SK-N-SH treated with all-trans-retinoic acid at 6 μM for 48 hours (cell line): ENCODE measurements around the gene ERFE.

Experiments
- ESRRG ChIP-seq: fragments of 250-450 bp; sonication (Bioruptor Pico); IDR thresholded peaks from 2 replicates; pipeline ENCODE4 v1.6.1; 2021; ENCODE audit warnings: mild to moderate bottlenecking
- PPARA ChIP-seq: fragments of 250-450 bp; sonication (Bioruptor Pico); IDR thresholded peaks from 2 replicates; pipeline ENCODE4 v1.5.0; 2020; ENCODE audit warnings: mild to moderate bottlenecking, borderline replicate concordance
- SNAI2 ChIP-seq: fragments of 250-450 bp; sonication (Bioruptor Pico); IDR thresholded peaks from 2 replicates; pipeline ENCODE4 v1.5.0; 2020; ENCODE audit warnings: mild to moderate bottlenecking, moderate library complexity
- TOX ChIP-seq: fragments of 250-450 bp; sonication (Bioruptor Pico); IDR thresholded peaks from 2 replicates; pipeline ENCODE4 v1.8.0; 2021; ENCODE audit warnings: mild to moderate bottlenecking, moderate library complexity, borderline replicate concordance
- ZFP3 ChIP-seq: fragments of 250-450 bp; sonication (Bioruptor Pico); IDR thresholded peaks from 2 replicates; pipeline ENCODE4 v1.5.0; 2020; ENCODE audit warnings: mild to moderate bottlenecking, moderate library complexity
- ZNF8 ChIP-seq: fragments of 450-650 bp; formaldehyde crosslinking; IDR thresholded peaks from 2 replicates; pipeline ENCODE4 v1.5.0; 2020; ENCODE audit warnings: mild to moderate bottlenecking, moderate library complexity
- TF ChIP-seq, protein P1 (sequence below): fragments of 250-450 bp; sonication (Bioruptor Pico); IDR thresholded peaks from 2 replicates; pipeline ENCODE4 v1.8.0; 2020; ENCODE audit warnings: mild to moderate bottlenecking, moderate library complexity, borderline replicate concordance
- TF ChIP-seq, protein P2 (sequence below): fragments of 250-450 bp; sonication (Bioruptor Pico); IDR thresholded peaks from 2 replicates; pipeline ENCODE4 v1.5.1; 2021; ENCODE audit warnings: mild to moderate bottlenecking, moderate library complexity

DNA sequence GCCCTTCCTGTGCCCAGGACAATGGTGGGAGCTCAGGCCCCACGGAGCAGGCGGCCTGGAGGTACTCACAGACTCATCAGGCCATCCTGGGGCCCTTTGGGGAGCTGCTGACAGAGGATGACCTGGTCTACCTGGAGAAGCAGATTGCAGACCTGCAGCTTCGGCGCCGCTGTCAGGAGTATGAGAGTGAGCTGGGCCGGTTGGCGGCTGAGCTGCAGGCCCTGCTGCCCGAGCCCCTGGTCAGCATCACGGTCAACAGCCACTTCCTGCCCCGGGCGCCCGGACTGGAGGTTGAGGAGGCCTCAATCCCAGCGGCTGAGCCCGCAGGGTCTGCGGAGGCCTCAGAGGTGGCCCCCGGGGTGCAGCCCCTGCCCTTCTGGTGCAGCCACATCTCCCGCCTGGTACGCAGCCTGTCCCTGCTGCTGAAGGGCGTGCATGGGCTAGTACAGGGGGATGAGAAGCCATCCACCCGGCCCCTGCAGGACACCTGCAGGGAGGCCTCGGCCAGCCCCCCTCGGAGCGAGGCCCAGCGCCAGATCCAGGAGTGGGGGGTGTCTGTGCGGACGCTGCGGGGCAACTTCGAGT, 28.6 kb upstream of the ERFE start:
- TF ChIP-seq ESRRG (CRISPR knock-in tag) (no peak), ZNF8 (CRISPR knock-in tag) (no peak), TOX (CRISPR knock-in tag) (no peak), PPARA (no peak), SNAI2 (CRISPR knock-in tag) (no peak), ZFP3 (no peak)
- TF ChIP-seq, protein P1, sequence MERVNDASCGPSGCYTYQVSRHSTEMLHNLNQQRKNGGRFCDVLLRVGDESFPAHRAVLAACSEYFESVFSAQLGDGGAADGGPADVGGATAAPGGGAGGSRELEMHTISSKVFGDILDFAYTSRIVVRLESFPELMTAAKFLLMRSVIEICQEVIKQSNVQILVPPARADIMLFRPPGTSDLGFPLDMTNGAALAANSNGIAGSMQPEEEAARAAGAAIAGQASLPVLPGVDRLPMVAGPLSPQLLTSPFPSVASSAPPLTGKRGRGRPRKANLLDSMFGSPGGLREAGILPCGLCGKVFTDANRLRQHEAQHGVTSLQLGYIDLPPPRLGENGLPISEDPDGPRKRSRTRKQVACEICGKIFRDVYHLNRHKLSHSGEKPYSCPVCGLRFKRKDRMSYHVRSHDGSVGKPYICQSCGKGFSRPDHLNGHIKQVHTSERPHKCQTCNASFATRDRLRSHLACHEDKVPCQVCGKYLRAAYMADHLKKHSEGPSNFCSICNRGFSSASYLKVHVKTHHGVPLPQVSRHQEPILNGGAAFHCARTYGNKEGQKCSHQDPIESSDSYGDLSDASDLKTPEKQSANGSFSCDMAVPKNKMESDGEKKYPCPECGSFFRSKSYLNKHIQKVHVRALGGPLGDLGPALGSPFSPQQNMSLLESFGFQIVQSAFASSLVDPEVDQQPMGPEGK (CRISPR knock-in tag): no peak
- TF ChIP-seq, protein P2, sequence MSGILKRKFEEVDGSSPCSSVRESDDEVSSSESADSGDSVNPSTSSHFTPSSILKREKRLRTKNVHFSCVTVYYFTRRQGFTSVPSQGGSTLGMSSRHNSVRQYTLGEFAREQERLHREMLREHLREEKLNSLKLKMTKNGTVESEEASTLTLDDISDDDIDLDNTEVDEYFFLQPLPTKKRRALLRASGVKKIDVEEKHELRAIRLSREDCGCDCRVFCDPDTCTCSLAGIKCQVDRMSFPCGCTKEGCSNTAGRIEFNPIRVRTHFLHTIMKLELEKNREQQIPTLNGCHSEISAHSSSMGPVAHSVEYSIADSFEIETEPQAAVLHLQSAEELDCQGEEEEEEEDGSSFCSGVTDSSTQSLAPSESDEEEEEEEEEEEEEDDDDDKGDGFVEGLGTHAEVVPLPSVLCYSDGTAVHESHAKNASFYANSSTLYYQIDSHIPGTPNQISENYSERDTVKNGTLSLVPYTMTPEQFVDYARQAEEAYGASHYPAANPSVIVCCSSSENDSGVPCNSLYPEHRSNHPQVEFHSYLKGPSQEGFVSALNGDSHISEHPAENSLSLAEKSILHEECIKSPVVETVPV: no peak
